GM18858 (cell line): ENCODE measurements around the gene CCL7.

Source experiments
- ATAC-seq: cut with Tn5 transposase; IDR thresholded peaks from one replicate; pipeline ENCODE4 v1.9.1; 2021; ENCODE audit not compliant: unreplicated experiment

The CCL7 gene

DNA sequence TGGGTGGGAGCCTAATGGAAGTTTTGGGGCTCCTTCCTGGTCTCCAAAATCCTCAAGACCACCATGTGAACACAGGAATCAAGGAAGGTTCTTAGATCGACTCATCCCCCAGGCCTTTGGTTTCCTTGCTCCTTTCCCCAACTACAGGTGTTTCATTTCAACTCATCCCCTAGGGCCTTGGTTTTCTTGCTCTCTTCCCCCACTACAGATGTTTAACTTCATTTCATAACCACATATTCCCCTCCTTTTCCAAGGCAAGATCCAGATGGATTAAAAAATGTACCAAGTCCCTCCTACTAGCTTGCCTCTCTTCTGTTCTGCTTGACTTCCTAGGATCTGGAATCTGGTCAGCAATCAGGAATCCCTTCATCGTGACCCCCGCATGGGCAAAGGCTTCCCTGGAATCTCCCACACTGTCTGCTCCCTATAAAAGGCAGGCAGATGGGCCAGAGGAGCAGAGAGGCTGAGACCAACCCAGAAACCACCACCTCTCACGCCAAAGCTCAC, 15.3 kb downstream of the CCL7 start, which contains the start of gene CCL11:
CCL11 (plus strand) TSS at position 457 of the 507 bp plus-strand sequence. CDS start 67 bp downstream, outside the sequence.
- ATAC-seq = no peak

DNA sequence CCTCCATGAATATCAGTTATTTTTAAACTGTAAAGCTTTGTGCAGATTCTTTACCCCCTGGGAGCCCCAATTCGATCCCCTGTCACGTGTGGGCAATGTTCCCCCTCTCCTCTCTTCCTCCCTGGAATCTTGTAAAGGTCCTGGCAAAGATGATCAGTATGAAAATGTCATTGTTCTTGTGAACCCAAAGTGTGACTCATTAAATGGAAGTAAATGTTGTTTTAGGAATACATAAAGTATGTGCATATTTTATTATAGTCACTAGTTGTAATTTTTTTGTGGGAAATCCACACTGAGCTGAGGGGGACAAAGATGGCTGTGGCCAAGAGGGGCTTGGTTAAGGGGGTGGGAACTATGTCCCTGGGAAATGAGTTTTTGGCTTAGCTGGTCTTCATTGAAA, 17.9 kb downstream of the CCL7 start:
- ATAC-seq = no peak

DNA sequence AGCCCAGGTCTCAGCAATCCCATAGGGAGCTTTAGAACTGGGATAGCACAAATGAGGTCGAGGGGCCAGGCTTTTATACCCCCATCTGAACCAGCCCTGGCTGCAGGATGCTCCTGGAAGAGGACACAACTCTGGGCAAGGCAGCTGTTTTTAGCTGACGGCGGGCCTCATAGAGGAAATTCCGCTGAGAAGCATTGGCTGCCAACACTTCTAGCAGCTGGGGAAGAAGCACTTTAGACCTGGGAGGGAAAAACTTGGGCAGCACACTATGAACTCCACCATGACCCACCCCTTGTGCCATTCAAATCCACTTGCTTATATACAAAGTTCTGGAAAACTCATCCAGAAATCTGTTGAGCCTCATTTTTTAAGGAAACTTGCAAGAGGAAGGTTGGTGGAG, 20.6 kb downstream of the CCL7 start:
- ATAC-seq = no peak

DNA sequence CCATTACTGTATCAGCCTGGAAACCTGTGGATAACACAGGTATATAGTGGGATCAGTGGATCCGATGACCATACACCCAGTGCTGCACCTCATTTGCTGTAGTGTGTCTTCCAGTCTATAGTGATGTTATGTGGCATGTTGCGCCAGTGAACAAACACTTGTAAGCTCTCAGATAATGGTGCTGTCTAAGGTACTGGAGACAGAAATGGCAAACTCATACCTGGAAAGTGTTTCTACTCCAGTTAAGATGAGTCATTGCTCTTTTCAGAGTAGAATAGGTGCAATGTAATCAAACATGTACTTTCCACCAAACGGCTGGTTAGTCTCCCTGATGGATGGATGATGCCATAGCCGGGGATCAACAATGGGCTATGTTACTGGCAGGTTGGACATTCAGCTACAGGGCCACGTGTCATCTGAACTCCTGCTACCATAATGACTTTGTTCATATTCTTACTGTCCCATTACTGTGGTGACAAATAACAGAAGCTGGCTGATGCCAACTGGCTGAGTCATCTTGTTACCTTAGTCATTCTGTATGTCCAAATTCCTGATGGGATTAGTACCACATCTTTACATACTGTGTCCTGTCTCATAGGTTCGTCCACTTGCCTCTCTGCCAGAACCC, 21.8 kb downstream of the CCL7 start:
- no peak for ATAC-seq

DNA sequence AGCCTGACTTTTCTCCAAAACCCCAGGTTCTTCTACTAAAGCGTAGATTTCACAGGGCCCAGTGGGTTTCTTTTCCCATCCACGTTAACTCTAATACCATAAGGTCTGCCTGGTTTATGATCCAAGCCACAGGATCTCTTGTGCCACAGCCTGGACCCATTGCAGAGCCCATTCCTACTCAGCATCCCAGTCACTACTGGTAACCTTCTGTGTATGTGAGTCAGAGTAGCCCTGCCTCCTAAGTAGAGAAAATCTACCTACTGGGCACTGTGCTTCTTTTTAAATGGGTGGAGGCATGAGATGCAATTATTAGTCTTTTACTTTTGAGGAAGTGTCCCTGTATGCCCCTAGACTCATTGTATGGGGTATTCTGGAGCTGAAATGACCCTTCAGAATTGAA, 29.0 kb downstream of the CCL7 start:
- no peak for ATAC-seq

DNA sequence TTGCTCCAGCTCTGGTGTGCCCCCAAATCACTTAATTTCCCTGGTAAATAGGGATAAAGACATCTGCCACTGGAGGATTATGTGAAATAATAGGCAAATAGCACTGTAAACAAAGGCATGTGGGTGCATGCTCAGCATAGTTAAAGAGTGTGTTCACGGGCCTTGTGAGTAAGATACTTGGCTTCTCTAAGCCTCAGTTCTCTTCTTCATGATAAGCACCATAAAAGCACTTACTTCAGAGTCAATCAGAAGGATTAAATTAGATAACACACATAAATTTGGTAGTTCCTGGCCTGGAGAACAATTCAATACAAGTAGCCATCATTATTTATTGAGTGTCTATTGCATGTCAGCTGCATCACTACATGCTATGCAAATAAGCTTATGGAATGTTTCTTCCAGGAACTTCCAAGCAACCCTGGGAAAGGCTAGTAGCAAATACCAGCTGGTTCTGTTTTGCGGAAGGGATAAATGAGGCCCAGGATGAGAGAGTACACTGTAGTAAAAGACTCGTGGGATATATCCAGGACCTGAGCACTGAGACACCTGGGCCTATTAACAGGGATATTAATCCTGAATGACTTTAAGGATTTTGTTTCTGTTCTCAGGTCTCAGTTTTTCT, 30.0 kb downstream of the CCL7 start:
- ATAC-seq = no peak

DNA sequence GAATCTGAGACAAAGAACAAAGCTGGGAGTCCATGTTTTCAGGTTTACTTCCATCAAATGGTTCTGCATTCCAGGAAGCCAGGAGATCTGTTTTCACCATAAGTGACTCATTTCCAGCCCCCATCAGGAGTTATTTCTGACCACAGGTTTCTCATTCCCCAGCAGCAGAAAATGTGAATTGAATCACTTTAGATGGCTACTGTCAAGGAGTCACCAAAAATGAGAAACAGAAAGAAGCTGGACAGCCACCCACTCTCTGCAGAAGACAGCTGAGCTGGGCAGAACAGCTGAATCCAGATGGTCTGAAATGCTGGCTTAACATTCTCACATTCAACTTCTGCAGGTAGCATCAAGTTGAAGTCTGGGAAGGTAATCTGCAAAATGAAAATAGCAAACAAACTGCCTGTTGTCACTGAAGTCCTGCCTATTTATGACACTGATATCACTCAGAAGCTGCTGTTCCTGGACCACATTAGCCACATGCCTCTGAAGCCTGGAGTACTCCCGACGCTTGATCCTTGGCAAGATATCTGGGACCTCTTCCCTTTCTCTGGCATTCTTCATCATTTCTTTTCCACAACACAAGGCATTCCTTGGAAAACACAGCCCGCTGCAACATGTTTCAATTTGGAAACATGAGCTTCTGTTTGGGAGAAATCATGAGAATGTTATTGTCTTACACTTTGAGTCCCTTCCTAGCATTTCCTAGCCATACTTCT, 30.8 kb downstream of the CCL7 start:
- ATAC-seq = no peak

DNA sequence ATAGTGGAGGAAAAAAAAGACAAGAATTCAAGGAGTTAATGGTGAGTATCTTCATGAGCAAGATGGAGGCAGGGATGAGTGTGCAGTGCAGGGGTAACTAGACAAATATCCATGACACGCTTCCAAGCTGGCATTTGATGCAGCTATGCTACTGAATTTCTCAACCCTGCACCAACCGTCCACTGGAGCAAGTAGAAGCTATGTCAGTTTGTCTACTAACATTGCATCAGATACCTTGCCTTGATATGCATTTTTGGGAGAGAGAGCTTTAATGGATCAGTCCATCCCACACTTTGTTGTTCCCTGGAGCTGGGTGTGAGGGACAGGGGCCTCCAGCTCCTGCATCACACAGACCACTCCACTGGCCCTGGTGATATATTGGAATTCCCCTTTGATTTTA, 32.0 kb downstream of the CCL7 start:
- no peak for ATAC-seq

DNA sequence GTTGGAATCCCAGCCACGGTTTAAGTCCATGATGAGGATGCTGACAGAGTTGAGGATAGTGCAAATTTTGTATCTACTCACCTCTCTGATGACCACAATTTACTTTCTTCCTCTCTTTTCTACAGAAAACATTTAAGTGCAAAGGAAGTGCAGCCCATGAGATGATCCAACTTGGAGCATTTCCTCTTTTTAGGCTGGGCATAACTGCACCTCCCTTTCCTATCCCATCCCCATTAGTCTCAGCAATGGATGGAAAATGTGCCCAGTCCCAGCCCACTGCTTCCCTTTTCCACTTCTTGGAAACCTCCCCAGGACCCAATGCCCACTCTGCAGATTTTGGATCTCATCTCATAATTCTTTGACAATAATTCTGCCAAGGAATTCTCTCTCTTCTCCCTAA, 32.6 kb downstream of the CCL7 start:
- no peak for ATAC-seq

DNA sequence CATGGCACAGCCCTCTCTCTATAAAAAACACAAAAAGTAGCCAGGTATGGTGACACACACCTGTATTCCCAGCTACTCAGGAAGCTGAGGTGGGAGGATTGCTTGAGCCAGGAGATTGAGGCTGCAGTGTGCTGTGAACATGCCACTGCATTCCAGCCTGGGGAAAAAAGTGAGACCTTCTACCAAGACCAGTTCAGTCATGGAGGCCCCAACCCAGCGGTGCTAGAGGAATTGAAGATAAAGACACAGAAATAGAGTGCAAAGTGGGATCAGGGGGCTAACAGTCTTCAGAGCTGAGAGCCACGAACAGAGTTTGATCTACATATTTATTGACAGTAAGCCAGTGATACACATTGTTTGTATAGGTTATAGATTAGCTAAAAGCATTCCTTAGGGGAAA, 33.6 kb downstream of the CCL7 start:
- ATAC-seq = no peak

DNA sequence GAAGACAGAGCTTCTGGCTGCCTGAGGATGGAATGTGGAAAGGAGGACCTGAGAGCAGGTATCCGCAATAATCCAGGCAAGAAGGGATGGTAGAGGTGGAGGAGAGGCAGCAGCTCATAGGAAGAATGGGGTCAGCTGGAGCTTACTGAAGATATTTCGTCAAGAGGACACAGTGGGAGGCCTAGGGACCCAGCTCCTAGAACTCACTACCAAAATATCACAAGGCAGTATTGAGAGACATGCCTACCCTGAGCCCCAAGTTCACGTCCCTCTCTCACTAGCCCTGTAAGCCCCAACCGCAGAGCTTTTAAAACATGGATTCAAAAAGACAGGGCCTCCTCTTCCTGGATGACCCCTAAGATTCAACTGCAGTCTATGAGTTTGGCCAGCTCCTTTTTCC, 35.0 kb downstream of the CCL7 start:
- ATAC-seq = no peak

DNA sequence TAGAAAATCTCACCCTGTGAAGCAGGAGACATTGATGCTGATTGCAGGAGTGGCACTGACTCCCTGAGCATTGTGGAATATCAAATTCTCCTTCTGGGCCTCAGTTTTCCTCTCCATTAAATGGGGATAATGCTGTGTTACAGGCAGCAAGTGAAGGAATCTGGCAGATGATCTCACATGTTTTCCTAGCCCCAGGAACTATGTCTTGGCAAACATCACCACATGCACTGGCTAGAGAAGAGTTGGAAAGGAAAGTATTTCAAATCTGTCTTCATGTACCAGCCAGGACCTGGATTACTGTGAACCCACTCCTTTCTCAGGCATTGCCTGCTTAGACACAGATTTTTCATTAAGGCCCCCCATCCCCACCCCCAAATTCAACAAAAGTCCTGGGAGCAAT, 35.6 kb downstream of the CCL7 start:
- ATAC-seq = no peak

DNA sequence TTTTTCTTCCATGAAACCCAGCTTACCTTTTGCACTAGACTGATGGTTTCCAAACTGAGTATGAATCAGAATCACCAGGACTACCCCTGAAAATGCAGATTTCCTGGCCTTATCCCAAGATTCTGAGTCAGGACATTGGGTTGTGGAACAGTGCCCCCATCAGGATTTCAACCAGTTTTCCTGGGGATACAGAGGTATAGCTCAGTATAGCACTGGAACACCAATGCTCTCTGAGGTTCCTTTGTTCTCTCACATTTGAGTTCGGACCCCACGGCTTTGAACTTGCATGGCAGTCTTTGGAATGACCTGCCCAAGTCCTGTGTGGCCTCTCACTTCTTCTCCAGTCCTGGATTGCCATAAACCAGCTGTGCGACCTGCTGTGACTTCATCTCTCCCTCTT, 36.4 kb downstream of the CCL7 start:
- ATAC-seq = no peak

DNA sequence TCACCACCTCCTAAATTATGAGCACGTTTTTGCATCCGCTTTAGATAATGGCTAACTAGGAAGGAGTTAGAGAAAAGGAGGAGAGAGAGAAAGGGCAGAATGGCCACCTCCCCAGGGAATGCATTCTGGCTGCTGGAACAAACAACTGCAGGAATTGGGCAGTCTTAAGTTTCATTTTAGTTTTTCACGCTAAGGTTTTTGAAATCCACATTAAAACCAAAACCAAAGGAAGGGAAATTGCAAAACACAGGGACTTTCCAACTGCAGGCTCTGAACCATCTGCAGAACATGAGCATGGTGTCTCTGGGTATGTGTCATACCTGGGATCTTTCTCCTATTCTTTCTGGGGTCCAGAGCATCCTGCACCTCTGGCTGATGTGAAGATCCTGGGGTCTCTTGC, 37.1 kb downstream of the CCL7 start:
- no peak for ATAC-seq

DNA sequence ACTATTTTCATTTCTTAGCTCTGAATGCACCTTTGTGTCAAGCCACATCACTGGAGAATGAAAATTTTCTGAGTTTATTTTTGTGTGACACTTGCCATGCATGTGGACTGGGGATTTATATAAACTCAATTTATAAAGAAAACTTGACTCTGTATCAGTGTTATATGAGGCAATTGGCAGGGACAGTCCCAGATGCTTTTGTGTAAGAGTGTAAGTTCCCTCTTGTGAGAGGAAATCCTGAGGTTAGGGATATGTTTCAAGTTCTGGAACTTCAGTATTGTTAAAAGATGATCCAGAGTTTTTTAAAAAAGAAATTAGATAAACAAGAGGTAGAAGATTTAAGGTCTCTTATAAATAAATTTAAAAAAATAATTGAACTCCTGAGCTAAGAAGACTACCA, 38.4 kb downstream of the CCL7 start:
- no peak for ATAC-seq

DNA sequence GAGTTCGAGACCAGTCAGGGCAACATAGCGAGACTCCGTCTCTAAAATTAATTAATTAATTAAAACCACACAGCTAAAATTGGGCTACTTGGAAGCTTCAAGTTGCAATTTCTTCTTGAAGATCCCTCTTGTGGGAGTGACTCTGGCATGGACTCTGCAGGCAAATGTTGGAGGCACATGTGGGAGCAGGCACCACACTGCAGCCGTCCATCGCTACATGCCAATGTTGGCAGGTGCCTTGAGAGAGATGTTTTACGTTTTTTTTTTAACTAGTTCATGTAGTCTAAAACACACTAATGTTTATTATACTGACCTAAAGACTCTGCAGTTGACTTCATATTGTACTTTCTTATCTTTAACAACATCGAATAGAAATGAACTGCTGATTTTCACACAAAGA, 41.3 kb downstream of the CCL7 start:
- ATAC-seq = no peak

DNA sequence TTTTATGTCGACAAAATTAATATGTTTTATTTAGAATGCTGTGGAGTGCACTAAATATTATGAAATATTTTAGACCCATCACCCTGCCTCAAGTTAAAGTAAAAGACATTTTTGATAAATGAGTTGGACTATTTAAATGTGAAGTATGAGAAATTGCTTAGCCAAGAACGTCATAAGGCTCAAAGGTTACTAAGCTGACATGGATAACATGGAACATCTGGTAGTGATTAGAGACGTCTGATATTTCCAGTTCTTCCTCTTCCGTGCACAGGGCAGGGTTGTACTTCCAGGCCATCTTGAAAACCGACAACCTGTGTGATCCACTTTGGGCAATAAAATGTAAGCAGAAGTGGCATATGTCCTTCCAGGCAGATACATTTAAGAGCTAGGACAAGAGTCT, 42.1 kb downstream of the CCL7 start:
- no peak for ATAC-seq

DNA sequence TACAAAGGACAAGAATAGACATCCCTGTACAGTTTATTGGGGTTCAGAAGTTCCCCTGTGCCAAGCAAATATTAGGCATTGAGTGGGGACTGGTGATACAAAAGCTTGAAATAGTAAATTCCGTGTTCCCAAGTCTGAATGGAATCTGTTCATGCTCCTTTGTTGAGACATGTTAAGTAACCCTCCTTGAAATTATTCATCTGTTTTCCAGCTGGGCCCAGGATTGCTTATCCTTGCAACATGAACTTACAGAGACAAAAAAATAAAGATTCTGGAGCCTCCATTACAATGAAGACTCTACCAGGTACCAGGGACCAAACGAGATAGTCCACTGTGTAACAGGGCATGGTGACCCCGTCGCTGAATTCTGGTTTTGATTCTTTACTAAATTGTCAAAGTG, 43.1 kb downstream of the CCL7 start:
- ATAC-seq = no peak

DNA sequence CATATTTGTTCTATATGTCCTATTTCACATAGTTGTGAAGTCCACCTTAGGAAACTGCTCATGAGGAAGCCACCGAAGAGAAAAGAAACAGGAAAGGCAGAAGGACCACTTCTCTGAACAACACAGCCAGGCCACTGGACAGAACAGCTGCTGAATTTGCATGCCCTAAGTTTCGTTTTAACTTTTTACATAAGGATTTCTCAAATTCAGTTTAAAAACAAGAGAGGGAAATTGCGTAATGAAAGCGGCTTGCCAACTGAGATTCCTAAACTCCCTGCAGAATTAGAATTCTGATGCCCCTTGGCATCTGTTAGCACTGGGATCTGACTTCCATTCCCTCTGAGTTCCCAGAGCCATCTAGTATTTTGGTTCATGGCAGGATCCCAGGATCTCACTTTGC, 44.3 kb downstream of the CCL7 start:
- no peak for ATAC-seq

DNA sequence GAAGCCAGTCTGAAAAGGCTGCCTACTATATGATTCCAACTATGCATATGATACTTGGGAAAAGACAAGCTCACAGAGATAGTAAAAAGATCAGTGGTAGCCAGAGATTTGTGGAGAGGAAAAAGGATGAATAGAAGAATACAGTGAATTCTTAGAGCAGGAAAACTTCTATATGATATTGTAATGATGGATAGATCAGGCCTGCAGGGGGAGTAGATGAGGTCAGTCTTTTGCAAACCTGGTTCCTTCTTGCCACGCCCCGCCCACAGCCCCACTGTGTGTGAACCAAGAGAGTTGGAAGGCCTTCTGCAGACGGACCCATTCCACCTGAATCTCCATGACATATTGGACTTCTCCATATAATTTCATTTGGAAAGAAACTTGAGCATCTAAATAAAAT, 48.5 kb downstream of the CCL7 start:
- no peak for ATAC-seq

DNA sequence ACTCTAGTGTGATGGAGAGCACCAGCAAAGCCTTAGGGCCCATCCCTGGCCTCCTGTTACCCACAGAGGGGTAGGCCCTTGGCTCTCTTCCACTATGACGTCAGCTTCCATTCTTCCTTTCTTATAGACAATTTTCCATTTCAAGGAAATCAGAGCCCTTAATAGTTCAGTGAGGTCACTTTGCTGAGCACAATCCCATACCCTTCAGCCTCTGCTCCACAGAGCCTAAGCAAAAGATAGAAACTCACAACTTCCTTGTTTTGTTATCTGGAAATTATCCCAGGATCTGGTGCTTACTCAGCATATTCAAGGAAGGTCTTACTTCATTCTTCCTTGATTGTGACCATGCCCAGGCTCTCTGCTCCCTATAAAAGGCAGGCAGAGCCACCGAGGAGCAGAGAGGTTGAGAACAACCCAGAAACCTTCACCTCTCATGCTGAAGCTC, 49.0 kb downstream of the CCL7 start, which contains the start of gene CCL8:
CCL8 (plus strand) TSS at position 397 of the 445 bp plus-strand sequence. CDS start 67 bp downstream, outside the sequence.
- no peak for ATAC-seq
